ENCODE measurements around the gene MLLT3.

The MLLT3 gene

GRCh38 chr9:20417373-20418080, 204.8 kb downstream of the MLLT3 start:
- DNase-seq (ENCODE audit: low spot score), result no peak

GRCh38 chr9:20414150-20414549, 208.1 kb downstream of the MLLT3 start:
- DNase-seq (ENCODE audit: low spot score), result no peak

- DNase-seq (ENCODE audit: low spot score), result no peak
Measured at GRCh38 chr9:20409321-20410092, 212.8 kb downstream of the MLLT3 start.

- no peak for DNase-seq (ENCODE audit: low spot score)
Measured at GRCh38 chr9:20408513-20408912, 213.8 kb downstream of the MLLT3 start.

GRCh38 chr9:20407013-20407412, 215.3 kb downstream of the MLLT3 start:
- DNase-seq (ENCODE audit: low spot score), result no peak

- no peak for DNase-seq (ENCODE audit: low spot score)
Measured at GRCh38 chr9:20406344-20406743, 216.0 kb downstream of the MLLT3 start.

GRCh38 chr9:20405616-20406015, 216.7 kb downstream of the MLLT3 start:
- no peak for DNase-seq (ENCODE audit: low spot score)

- no peak for DNase-seq (ENCODE audit: low spot score)
Measured at GRCh38 chr9:20405078-20405477, 217.2 kb downstream of the MLLT3 start.

GRCh38 chr9:20404192-20404813, 218.0 kb downstream of the MLLT3 start:
- no peak for DNase-seq (ENCODE audit: low spot score)

GRCh38 chr9:20403346-20403745, 219.0 kb downstream of the MLLT3 start:
- DNase-seq (ENCODE audit: low spot score), result no peak

GRCh38 chr9:20402273-20402875, 219.9 kb downstream of the MLLT3 start:
- DNase-seq (ENCODE audit: low spot score), result no peak

GRCh38 chr9:20398536-20399338, 223.6 kb downstream of the MLLT3 start:
- no peak for DNase-seq (ENCODE audit: low spot score)

- no peak for DNase-seq (ENCODE audit: low spot score)
Measured at GRCh38 chr9:20397348-20397747, 225.0 kb downstream of the MLLT3 start.

- DNase-seq (ENCODE audit: low spot score), result no peak
Measured at GRCh38 chr9:20396509-20396908, 225.8 kb downstream of the MLLT3 start.

- no peak for DNase-seq (ENCODE audit: low spot score)
Measured at GRCh38 chr9:20395651-20396050, 226.6 kb downstream of the MLLT3 start.

- no peak for DNase-seq (ENCODE audit: low spot score)
Measured at GRCh38 chr9:20394969-20395368, 227.3 kb downstream of the MLLT3 start.

- DNase-seq (ENCODE audit: low spot score), result no peak
Measured at GRCh38 chr9:20391208-20391607, 231.1 kb downstream of the MLLT3 start.

GRCh38 chr9:20390400-20390799, 231.9 kb downstream of the MLLT3 start:
- DNase-seq (ENCODE audit: low spot score), result no peak

- no peak for DNase-seq (ENCODE audit: low spot score)
Measured at GRCh38 chr9:20387062-20387461, 235.2 kb downstream of the MLLT3 start.

GRCh38 chr9:20384642-20385041, 237.7 kb downstream of the MLLT3 start:
- no peak for DNase-seq (ENCODE audit: low spot score)

GRCh38 chr9:20382460-20383071, 239.7 kb downstream of the MLLT3 start:
- no peak for DNase-seq (ENCODE audit: low spot score)
